ENCODE measurements around the gene RRAGC.
A peak's percentile ranks its signal among the peaks of the same experiment; 100 is the strongest.

Gene RRAGC, protein sequence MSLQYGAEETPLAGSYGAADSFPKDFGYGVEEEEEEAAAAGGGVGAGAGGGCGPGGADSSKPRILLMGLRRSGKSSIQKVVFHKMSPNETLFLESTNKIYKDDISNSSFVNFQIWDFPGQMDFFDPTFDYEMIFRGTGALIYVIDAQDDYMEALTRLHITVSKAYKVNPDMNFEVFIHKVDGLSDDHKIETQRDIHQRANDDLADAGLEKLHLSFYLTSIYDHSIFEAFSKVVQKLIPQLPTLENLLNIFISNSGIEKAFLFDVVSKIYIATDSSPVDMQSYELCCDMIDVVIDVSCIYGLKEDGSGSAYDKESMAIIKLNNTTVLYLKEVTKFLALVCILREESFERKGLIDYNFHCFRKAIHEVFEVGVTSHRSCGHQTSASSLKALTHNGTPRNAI

GRCh38 chr1:38859561-38860453 lies at the start of gene RRAGC:
TSS of gene RRAGC (minus strand) at chr1:38859772. CDS start at chr1:38859646, 126 bp downstream.
- no peak for TF ChIP-seq ZNF274 (IDR thresholded peaks at IDR 0.05; ENCODE audit: low read depth, low read length)

GRCh38 chr1:38908821-38909220 lies 49.2 kb upstream of the RRAGC start:
- no peak for TF ChIP-seq ZNF274 (IDR thresholded peaks at IDR 0.05; ENCODE audit: low read depth, low read length)
- H3K4me3 ChIP-seq (ENCODE audit: low read length): no peak overlapping the region

More at GRCh38 chr1:38859561-38860453, at the start of gene RRAGC:
- H3K4me3 ChIP-seq (ENCODE audit: low read length): peak within 1 kb of the TSS; percentile 84

DNA sequence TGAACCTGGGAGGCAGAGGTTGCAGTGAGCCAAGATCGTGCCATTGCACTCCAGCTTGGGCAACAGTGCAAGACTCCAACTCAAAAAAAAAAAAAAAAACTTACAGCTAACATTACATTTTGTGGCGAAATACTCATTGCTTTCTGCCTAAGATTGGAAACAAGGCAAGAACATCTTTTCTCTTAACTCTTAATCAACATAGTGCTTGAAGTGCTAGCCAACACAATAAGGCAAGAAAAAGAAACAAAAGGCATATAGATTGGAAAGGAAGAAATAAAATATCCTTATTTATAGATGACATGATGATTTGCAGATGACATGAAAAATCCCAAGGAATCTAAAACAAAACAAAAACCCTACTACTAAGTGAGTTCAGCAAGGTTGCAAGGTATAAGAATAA lies 46.4 kb upstream of the RRAGC start:
- TF ChIP-seq ZNF274 (IDR thresholded peaks at IDR 0.05; ENCODE audit: low read depth, low read length): no peak
- no peak overlapping the region for H3K4me3 ChIP-seq (ENCODE audit: low read length)

DNA sequence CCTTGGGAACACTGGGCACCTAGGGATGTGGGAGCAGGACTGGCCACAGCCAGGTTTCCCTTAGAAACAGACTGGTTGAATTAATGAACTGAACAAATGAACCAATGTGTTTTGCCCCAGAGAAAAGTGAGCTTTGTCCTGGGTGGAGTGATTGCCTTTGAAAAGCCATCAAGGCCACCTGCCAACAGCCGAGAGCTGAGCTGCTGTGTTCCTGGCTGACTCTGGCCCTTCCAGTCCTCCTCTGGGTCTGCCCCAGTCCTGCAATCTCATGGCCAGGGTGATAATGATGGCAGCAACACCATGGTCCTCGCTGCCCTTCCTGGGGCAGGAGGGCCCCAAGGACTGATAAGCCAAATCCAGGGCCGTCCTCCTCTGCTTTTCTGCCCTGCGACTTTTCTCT lies 40.0 kb upstream of the RRAGC start:
- TF ChIP-seq ZNF274 (IDR thresholded peaks at IDR 0.05; ENCODE audit: low read depth, low read length): no peak
- H3K4me3 ChIP-seq (ENCODE audit: low read length): no peak overlapping the region

GRCh38 chr1:38898653-38899230 lies 39.2 kb upstream of the RRAGC start:
- no peak for TF ChIP-seq ZNF274 (IDR thresholded peaks at IDR 0.05; ENCODE audit: low read depth, low read length)
- no peak overlapping the region for H3K4me3 ChIP-seq (ENCODE audit: low read length)

- no peak overlapping the region for H3K4me3 ChIP-seq (ENCODE audit: low read length)
- TF ChIP-seq ZNF274 (IDR thresholded peaks at IDR 0.05; ENCODE audit: low read depth, low read length): no peak
These were observed 36.6 kb upstream of the RRAGC start for GRCh38 chr1:38896169-38896568.

DNA sequence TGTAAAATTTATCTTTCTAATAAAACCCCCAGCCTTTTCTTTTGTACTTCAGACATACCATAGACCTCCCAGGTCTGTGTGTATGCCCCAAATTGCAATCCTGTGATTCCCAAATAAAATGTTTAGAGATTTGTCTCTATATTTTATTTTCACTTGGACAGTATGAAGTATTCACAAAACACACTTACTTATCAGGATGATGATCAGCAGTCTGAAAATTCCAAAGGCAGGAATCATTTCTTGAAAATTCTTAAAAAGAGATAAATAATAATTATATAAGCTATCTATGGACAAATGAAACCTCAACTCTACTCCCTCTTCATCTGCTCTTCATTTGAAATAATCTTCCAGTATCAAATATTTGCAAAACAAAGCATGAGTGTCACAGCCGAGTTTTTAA lies 33.4 kb upstream of the RRAGC start:
- no peak overlapping the region for H3K4me3 ChIP-seq (ENCODE audit: low read length)
- no peak for TF ChIP-seq ZNF274 (IDR thresholded peaks at IDR 0.05; ENCODE audit: low read depth, low read length)

GRCh38 chr1:38891753-38892152 lies 32.2 kb upstream of the RRAGC start:
- TF ChIP-seq ZNF274 (IDR thresholded peaks at IDR 0.05; ENCODE audit: low read depth, low read length): no peak
- no peak overlapping the region for H3K4me3 ChIP-seq (ENCODE audit: low read length)

- TF ChIP-seq ZNF274 (IDR thresholded peaks at IDR 0.05; ENCODE audit: low read depth, low read length): no peak
- no peak overlapping the region for H3K4me3 ChIP-seq (ENCODE audit: low read length)
These were observed 30.0 kb upstream of the RRAGC start for GRCh38 chr1:38889589-38889988.

DNA sequence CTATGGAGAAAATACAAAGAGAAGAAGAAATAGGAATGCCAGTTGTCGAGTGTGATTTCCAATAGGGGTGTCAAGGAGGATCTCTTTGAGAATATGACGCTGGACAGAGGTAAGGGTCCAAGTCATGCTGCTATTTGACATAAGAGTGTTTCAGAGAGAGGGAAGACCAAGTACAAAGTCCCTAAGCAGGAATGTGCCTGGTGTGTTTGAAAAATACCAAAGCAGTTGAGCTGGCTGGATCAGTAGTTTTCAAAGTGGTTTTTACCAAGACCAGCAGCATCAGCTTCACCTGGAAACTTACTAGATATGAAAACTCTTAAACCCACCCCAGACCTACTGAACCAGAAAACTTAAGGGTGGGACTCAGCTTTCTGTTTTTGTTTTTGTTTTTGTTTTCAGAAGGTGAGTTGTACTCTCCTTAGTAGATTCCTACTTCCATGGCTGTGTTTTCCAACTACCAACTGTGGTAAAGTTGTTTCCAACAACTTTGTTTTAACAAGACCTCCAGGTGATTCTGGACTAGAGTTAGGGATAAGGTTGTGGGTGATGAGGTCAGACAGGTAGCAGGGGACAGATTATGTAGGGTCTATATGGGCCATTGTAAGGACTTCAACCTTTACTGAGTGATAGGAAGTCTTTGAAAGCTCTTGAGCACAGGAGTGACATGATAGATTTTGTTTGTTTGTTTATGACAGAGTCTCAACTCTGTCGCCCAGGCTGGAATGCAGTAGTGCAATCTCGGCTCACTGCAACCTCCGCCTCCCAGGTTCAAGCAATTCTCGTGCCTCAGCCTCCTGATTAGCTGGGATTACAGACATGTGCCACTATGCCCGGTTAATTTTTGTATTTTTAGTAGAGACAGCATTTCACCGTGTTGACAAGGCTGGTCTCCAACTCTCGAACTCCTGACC lies 29.1 kb upstream of the RRAGC start:
- no peak for TF ChIP-seq ZNF274 (IDR thresholded peaks at IDR 0.05; ENCODE audit: low read depth, low read length)
- H3K4me3 ChIP-seq (ENCODE audit: low read length): no peak overlapping the region

GRCh38 chr1:38885092-38885491 lies 25.5 kb upstream of the RRAGC start:
- TF ChIP-seq ZNF274 (IDR thresholded peaks at IDR 0.05; ENCODE audit: low read depth, low read length): no peak
- H3K4me3 ChIP-seq (ENCODE audit: low read length): no peak overlapping the region

GRCh38 chr1:38881487-38881886 lies 21.9 kb upstream of the RRAGC start, which contains the start of gene GJA9:
TSS of gene GJA9 (minus strand) at chr1:38881587. CDS start at chr1:38876098, 5,489 bp downstream.
- TF ChIP-seq ZNF274 (IDR thresholded peaks at IDR 0.05; ENCODE audit: low read depth, low read length): no peak

GRCh38 chr1:38875811-38876210 lies 16.2 kb upstream of the RRAGC start:
- no peak overlapping the region for H3K4me3 ChIP-seq (ENCODE audit: low read length)
- TF ChIP-seq ZNF274 (IDR thresholded peaks at IDR 0.05; ENCODE audit: low read depth, low read length): no peak

More at GRCh38 chr1:38881487-38881886, 21.9 kb upstream of the RRAGC start, which contains the start of gene GJA9:
- no peak within 1 kb of the TSS for H3K4me3 ChIP-seq (ENCODE audit: low read length)

All from GM08714 (cell line).